ENCODE measurements around the gene MAP6.
A peak's percentile ranks its signal among the peaks of the same experiment; 100 is the strongest.

MAP6 gene

GRCh38 chr11:75642402-75643113 is 26.3 kb downstream of the MAP6 start (continued):
- TF ChIP-seq GLIS3 (CRISPR knock-in tag; IDR thresholded peaks at IDR 0.05): no peak

- ATAC-seq: peak; percentile 91
- TF ChIP-seq GLIS3 (CRISPR knock-in tag; IDR thresholded peaks at IDR 0.05): no peak
- no peak for TF ChIP-seq TOX (CRISPR knock-in tag; IDR thresholded peaks at IDR 0.05; ENCODE audit: borderline replicate concordance)
- TF ChIP-seq OSR1 (CRISPR knock-in tag; IDR thresholded peaks at IDR 0.05): no peak
- no peak for TF ChIP-seq PPARA (CRISPR knock-in tag; IDR thresholded peaks at IDR 0.05; ENCODE audit: borderline replicate concordance)
- TF ChIP-seq TSHZ2 (CRISPR knock-in tag; IDR thresholded peaks at IDR 0.05): peak; percentile 76; the same call in 1 of the 2 replicates
- TF ChIP-seq ZFP30 (CRISPR knock-in tag; IDR thresholded peaks at IDR 0.05): no peak
- TF ChIP-seq RARB (CRISPR knock-in tag; IDR thresholded peaks at IDR 0.05): no peak
- TF ChIP-seq ZNF70 (CRISPR knock-in tag; IDR thresholded peaks at IDR 0.05): no peak
These were observed 29.1 kb downstream of the MAP6 start for GRCh38 chr11:75639762-75640181.

- ATAC-seq: no peak
- TF ChIP-seq PPARA (CRISPR knock-in tag; IDR thresholded peaks at IDR 0.05; ENCODE audit: borderline replicate concordance): no peak
- TF ChIP-seq CSRNP3 (CRISPR knock-in tag; IDR thresholded peaks at IDR 0.05): no peak
- no peak for TF ChIP-seq ZFP30 (CRISPR knock-in tag; IDR thresholded peaks at IDR 0.05)
- no peak for TF ChIP-seq SNAI2 (CRISPR knock-in tag; IDR thresholded peaks at IDR 0.05)
- no peak for TF ChIP-seq ZC3H10 (CRISPR knock-in tag; IDR thresholded peaks at IDR 0.05)
- TF ChIP-seq ZNF565 (CRISPR knock-in tag; conservative IDR thresholded peaks at IDR 0.05; ENCODE audit: low read depth): no peak
- no peak for TF ChIP-seq ARNTL (CRISPR knock-in tag; IDR thresholded peaks at IDR 0.05; ENCODE audit: borderline replicate concordance, low read depth)
- no peak for TF ChIP-seq RARB (CRISPR knock-in tag; IDR thresholded peaks at IDR 0.05)
- no peak for TF ChIP-seq TOX (CRISPR knock-in tag; IDR thresholded peaks at IDR 0.05; ENCODE audit: borderline replicate concordance)
- TF ChIP-seq ISL1 (CRISPR knock-in tag; IDR thresholded peaks at IDR 0.05): no peak
- TF ChIP-seq CREB5 (CRISPR knock-in tag; IDR thresholded peaks at IDR 0.05; ENCODE audit: low read depth): no peak
- TF ChIP-seq POU6F1 (CRISPR knock-in tag; IDR thresholded peaks at IDR 0.05; ENCODE audit: borderline replicate concordance, low read depth): no peak
- TF ChIP-seq ZNF70 (CRISPR knock-in tag; IDR thresholded peaks at IDR 0.05): no peak
- TF ChIP-seq ZFP3 (CRISPR knock-in tag; IDR thresholded peaks at IDR 0.05): no peak
- TF ChIP-seq PATZ1 (CRISPR knock-in tag; IDR thresholded peaks at IDR 0.05; ENCODE audit: borderline replicate concordance): no peak
- TF ChIP-seq GLIS3 (CRISPR knock-in tag; IDR thresholded peaks at IDR 0.05): no peak
These were observed 30.8 kb downstream of the MAP6 start for GRCh38 chr11:75637998-75638397.

Data from SK-N-SH treated with all-trans-retinoic acid at 6 μM for 48 hours (cell line).